Activated T-helper 1 cell treated with anti-CD3 and anti-CD28 coated beads, Interleukin-2, amount 50 U/mL, for 16 hours (primary cell): ENCODE data around the gene TTC28.
"Not testable (repeated sequence)": the region's sequence is repeated elsewhere in the genome, so short reads cannot be mapped to it uniquely, and the experiment has no call there.

Experiments used
- DNase-seq, 2 donors: peaks; one replicate each; pipeline ENCODE4 v3.0.0-alpha.2; 2020; ENCODE audit warnings: low read depth in 1 of 2, low spot score in 1 of 2

TTC28 gene

DNA sequence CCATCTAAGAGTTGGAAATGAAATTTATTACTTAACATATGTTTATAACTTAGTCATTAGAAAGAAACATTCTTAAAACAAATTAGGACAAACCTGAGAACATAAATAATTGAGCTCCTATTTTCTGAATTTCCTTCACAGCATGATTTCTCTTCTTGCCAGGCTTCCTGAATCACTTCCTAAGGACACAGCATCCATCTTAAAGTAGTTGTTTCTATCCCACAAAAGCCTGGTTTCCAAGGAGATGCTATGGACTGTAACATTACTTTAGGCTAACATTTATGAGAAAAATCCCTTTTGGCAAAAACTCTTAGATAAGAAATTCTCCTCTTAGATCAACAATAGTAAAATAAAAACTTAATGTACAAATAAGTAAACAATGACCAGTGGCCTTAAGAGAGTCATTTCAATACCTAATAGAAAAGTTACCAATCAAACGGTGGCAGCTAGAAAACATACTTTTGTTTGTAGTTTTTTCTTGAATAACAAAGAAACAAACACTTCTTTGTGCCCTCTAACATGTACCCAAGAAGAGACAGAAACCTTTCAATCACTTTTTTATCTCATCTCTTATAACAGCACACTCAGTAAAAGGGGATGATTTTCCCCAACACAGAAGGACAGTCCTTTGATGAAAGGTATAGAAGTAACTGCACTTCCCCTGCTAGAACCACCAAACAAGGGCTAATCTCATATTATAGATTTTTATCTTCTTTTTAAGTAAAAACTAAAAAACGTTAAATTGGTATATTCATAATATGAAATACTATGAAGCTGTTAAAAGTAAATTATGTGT lies 74.5 kb downstream of the TTC28 start:
- DNase-seq: no peak

DNA sequence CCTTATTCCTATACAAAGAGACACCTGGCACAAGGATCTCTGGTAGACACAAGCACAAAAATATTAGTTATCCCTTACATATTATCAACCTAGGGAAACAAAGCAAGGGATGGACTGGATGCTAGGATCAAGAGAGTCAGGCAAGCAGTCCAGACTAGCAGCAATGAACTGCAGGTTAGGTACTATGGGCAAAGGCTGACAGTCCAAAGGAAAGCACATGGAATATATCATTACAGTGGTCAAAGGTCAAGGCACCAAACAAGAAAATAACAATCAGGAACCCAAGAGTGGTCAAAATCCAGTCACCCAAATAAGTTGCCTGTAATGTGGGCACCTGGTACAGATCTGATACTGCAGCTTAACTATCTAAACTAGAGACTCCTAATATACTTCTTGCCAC lies 77.7 kb downstream of the TTC28 start:
- no peak for DNase-seq

GRCh38 chr22:28600546-28601143 lies 79.0 kb downstream of the TTC28 start:
- no peak for DNase-seq

GRCh38 chr22:28599693-28600092 lies 79.9 kb downstream of the TTC28 start:
- no peak for DNase-seq

- no peak for DNase-seq
Observed at GRCh38 chr22:28597665-28598064, 82.0 kb downstream of the TTC28 start.

GRCh38 chr22:28594797-28595462 lies 84.7 kb downstream of the TTC28 start:
- DNase-seq: no peak

GRCh38 chr22:28594076-28594796 lies 85.4 kb downstream of the TTC28 start:
- DNase-seq: no peak

GRCh38 chr22:28593299-28593698 lies 86.3 kb downstream of the TTC28 start:
- DNase-seq: no peak

- DNase-seq: no peak
Observed at GRCh38 chr22:28589102-28589750, 90.4 kb downstream of the TTC28 start.

DNA sequence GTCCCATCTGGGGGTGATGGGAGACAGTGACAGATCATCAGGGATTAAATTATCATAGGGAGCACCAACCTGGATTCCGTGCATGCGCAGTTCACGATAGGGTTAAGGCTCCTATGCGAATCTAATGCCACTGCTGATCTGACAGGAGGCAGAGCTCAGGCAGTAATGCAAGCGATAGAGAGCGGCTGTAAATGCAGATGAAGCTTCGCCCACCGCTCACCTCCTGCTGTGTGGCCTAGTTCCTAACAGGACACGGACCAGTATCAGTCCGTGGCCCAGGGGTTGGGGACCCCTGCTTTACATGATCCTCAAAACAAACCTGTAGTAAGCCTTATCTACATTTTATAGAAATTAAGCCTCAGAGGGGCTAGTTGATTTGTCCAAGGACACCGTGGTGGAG lies 94.3 kb downstream of the TTC28 start:
- DNase-seq: no peak

DNA sequence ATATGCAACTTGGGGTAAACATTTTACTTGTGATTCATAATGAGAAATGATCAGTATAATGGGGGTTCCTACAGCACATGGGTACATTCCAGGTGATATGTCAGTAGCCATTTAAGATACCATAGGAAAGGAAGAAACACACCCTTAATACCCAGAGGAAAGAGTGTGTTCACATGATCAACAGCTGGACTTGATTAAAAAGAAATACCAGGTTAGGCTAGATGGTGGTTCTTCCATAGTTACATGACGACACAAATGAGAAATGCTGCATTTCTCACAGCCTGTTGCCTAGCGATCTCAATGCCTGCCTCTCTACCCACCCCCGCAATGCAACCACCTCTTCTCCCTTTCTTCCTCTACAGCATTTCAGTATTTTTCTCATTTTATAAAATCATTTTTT lies 96.8 kb downstream of the TTC28 start:
- no peak for DNase-seq

DNA sequence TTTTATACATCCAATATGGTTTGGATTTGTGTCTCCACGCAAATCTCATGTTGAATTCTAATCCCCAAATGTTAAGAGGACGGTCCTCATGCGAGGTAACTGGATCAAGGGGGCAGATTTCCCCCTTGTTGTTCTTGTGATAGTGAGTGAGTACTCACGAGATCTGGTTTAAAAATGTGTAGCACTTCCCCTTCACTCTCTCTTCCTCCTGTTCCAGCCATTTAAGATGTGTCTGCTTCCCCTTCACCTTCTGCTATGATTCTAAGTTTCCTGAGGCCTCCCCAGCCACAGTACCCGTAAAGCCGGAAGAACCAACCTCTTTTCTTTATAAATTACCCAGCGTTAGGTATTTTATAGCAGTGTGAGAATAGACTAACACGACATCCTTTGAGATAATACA lies 98.6 kb downstream of the TTC28 start:
- no peak for DNase-seq

- DNase-seq: no peak
Observed at GRCh38 chr22:28576162-28576561, 103.5 kb downstream of the TTC28 start.

DNA sequence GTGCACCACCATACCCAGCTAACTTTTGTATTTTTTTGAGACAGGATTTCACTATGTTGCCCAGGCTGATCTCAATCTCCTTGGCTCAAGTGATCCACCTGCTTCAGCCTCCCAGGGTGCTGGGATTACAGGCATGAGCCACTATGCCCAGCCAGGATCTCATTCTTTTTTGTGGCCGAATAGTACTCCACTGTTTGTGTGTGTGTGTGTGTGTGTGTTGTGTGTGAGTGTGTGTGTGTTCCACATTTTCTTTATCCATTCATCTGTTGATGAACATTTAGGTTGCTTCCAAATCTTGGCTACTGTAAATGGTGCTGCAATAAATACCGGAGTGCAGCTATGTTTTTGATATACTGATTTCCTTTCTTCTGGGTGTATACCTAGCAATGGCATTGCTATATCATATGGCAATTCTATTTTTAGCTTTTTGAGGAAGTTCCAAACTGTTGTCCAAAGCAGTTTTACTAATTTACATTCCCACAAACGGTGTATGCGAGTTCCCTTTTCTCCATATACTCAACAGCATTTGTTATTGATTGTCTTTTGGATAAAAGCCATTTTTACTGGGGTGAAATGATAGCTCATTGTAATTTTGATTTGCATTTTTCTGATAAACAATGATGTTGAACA lies 105.4 kb downstream of the TTC28 start:
- DNase-seq: no peak

GRCh38 chr22:28570696-28571373 lies 108.8 kb downstream of the TTC28 start:
- no peak for DNase-seq

DNA sequence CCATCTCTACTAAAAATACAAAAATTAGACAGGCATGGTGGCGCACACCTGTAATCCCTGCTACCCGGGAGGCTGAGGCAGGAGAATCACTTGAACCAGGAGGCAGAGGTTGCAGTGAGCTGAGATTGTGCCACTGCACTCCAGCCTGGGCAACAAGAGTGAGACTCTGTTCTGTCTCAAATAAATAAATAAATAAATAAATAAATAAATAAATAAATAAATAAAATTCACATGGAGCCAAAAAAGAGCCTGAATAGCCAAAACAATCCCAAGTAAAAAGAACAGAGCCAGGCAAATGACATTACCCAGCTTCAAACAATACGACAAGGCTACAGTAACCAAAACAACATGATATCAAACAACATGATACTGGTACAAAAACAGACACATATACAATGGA lies 110.7 kb downstream of the TTC28 start:
- DNase-seq: not testable (repeated sequence)

DNA sequence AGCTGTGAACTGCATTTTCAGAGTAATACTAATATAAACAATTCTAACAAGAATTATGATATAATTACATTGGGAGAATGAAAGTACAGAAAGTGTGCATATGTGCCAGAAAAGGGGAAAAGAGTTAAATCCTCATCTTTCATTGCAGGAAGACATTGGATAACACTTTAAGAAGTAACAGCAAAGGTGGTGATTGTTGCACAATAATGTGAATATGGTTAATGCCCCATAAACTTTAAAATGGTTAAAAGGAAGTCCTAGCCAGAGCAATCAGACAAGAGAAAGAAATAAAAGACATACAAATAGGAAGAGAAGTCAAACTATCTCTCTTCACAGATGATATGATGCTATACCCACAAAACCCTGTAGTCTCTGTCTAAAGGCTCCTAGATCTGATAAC lies 111.5 kb downstream of the TTC28 start:
- no peak for DNase-seq

DNA sequence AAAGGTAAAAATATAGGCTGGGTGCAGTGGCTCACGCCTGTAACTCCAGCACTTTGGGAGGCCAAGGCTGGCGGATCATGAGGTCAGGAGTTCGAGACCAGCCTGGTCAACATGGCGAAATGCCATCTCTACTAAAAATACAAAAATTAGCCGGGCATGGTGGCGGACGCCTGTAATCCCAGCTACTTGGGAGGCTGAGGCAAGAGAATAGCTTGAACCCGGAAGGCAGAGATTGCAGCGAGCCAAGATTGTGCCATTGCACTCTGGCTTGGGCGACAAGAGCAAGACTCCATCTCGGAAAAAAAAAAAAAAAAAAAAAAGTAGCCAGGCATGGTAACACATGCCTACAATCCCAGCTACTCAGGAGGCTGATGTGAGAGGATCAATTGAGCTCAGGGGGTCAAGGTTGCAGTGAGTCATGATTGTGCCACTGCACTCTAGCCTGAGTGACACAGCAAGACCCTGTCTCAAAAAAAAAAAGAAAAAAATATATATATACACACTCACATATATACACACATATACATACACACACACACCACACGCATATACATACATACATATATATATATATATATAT lies 112.6 kb downstream of the TTC28 start:
- not testable (repeated sequence) for DNase-seq

GRCh38 chr22:28563636-28564035 lies 116.0 kb downstream of the TTC28 start:
- DNase-seq: no peak

GRCh38 chr22:28562324-28562723 lies 117.3 kb downstream of the TTC28 start:
- DNase-seq: no peak
